ENCODE data around the gene SIGLEC15.
"Not testable (repeated sequence)": the region's sequence is repeated elsewhere in the genome, so short reads cannot be mapped to it uniquely, and the experiment has no call there.

The SIGLEC15 gene

GRCh38 chr18:45843019-45843418 lies 17.5 kb downstream of the SIGLEC15 start:
- no peak for DNase-seq (ENCODE audit: low read depth in 1 of 2, low spot score in 1 of 2)

GRCh38 chr18:45844938-45845337 lies 19.5 kb downstream of the SIGLEC15 start:
- DNase-seq (ENCODE audit: low read depth in 1 of 2, low spot score in 1 of 2), result no peak

GRCh38 chr18:45845410-45845809 lies 19.9 kb downstream of the SIGLEC15 start:
- no peak for DNase-seq (ENCODE audit: low read depth in 1 of 2, low spot score in 1 of 2)

GRCh38 chr18:45847119-45847518 lies 21.6 kb downstream of the SIGLEC15 start:
- DNase-seq (ENCODE audit: low read depth in 1 of 2, low spot score in 1 of 2), result no peak

- DNase-seq (ENCODE audit: low read depth in 1 of 2, low spot score in 1 of 2), result not testable (repeated sequence)
Measured at GRCh38 chr18:45848643-45849042, 23.2 kb downstream of the SIGLEC15 start.

GRCh38 chr18:45849529-45849928 lies 24.1 kb downstream of the SIGLEC15 start:
- DNase-seq (ENCODE audit: low read depth in 1 of 2, low spot score in 1 of 2), result no peak

- DNase-seq (ENCODE audit: low read depth in 1 of 2, low spot score in 1 of 2), result no peak
Measured at GRCh38 chr18:45850021-45850420, 24.5 kb downstream of the SIGLEC15 start.

GRCh38 chr18:45851161-45851925 lies 25.9 kb downstream of the SIGLEC15 start:
- no peak for DNase-seq (ENCODE audit: low read depth in 1 of 2, low spot score in 1 of 2)

GRCh38 chr18:45852631-45853030 lies 27.2 kb downstream of the SIGLEC15 start:
- DNase-seq (ENCODE audit: low read depth in 1 of 2, low spot score in 1 of 2), result no peak

GRCh38 chr18:45854036-45854586 lies 28.6 kb downstream of the SIGLEC15 start:
- DNase-seq (ENCODE audit: low read depth in 1 of 2, low spot score in 1 of 2), result no peak

- DNase-seq (ENCODE audit: low read depth in 1 of 2, low spot score in 1 of 2), result no peak
Measured at GRCh38 chr18:45856531-45856930, 31.1 kb downstream of the SIGLEC15 start.

- no peak for DNase-seq (ENCODE audit: low read depth in 1 of 2, low spot score in 1 of 2)
Measured at GRCh38 chr18:45859334-45859733, 33.9 kb downstream of the SIGLEC15 start.

- no peak for DNase-seq (ENCODE audit: low read depth in 1 of 2, low spot score in 1 of 2)
Measured at GRCh38 chr18:45860492-45860891, 35.0 kb downstream of the SIGLEC15 start.

GRCh38 chr18:45860971-45861370 lies 35.5 kb downstream of the SIGLEC15 start:
- DNase-seq (ENCODE audit: low read depth in 1 of 2, low spot score in 1 of 2), result no peak

GRCh38 chr18:45861926-45862325 lies 36.5 kb downstream of the SIGLEC15 start:
- no peak for DNase-seq (ENCODE audit: low read depth in 1 of 2, low spot score in 1 of 2)

GRCh38 chr18:45863469-45863868 lies 38.0 kb downstream of the SIGLEC15 start:
- no peak for DNase-seq (ENCODE audit: low read depth in 1 of 2, low spot score in 1 of 2)

- no peak for DNase-seq (ENCODE audit: low read depth in 1 of 2, low spot score in 1 of 2)
Measured at GRCh38 chr18:45864081-45864480, 38.6 kb downstream of the SIGLEC15 start.

GRCh38 chr18:45865466-45865865 lies 40.0 kb downstream of the SIGLEC15 start:
- DNase-seq (ENCODE audit: low read depth in 1 of 2, low spot score in 1 of 2), result no peak

GRCh38 chr18:45870419-45870818 lies 44.9 kb downstream of the SIGLEC15 start:
- no peak for DNase-seq (ENCODE audit: low read depth in 1 of 2, low spot score in 1 of 2)

GRCh38 chr18:45871431-45872084 lies 46.1 kb downstream of the SIGLEC15 start:
- no peak for DNase-seq (ENCODE audit: low read depth in 1 of 2, low spot score in 1 of 2)

- peak in 1 of 2 donors; percentile 26 for DNase-seq (ENCODE audit: low read depth in 1 of 2, low spot score in 1 of 2)
Measured at GRCh38 chr18:45874491-45875184, 49.2 kb downstream of the SIGLEC15 start.

GRCh38 chr18:45876161-45876560 lies 50.7 kb downstream of the SIGLEC15 start:
- DNase-seq (ENCODE audit: low read depth in 1 of 2, low spot score in 1 of 2), result no peak

Data from stimulated activated CD4-positive, alpha-beta T cell treated with anti-CD3 and anti-CD28 coated beads, Interleukin-15, amount 100 ng/mL, for 1 hour (primary cell).